Testis (tissue), 2 donors: ENCODE measurements around the gene ABCA4.

Experiments used
- POLR2A ChIP-seq: fragments of 450-650 bp; IDR thresholded peaks from one replicate; pipeline ENCODE4 v1.6.1; 2017; ENCODE audit warnings: antibody characterized with exemption, mild to moderate bottlenecking, moderate library complexity
- TF ChIP-seq, protein P1 (sequence below), 3 experiments: fragments of 450-650 bp in 2 of 3; fragments of 200-600 bp in 1 of 3; sonication (generic) in 1 of 3; IDR thresholded peaks; one replicate each; pipeline ENCODE4 v1.5.1; 2016 to 2019; ENCODE audit warnings: antibody characterized with exemption in 3 of 3, mild to moderate bottlenecking in 2 of 3, moderate library complexity in 1 of 3

DNA sequence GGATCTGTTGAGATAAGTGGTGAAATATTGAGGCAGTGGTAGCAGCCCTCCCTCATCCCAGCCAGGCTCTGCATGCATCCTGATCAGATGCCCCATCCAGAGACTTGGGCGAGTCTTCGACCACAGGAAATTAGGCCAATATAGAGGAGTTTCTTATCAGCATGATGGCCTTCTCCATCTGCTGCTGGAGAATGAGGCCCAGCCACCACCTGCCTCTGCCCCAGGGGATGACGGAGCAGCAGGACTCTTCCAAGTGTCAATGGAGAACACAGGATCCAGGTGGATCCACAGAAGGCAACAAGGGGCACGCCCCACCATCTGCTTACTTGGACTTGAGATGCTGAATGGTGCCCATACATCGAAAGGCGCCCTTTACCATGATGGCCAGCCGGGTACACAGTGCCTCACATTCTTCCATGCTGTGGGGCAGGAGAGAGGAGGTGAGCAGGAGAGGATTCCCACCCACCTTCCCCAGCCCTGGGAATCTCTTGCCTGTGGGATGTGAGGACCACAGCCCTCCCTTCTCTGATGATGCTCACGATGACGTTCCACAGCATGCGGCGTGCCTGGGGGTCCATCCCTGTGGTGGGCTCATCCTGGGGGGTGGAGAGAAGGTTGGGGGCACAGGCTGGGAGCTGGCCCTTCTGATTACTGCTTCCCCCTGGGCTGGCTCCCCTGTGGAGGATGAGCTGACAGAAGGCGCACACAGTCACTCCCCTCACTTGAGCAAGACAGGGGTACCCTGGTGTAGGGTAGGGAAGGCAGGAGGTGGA is 120.3 kb downstream of the ABCA4 start:
- TF ChIP-seq, protein P1, sequence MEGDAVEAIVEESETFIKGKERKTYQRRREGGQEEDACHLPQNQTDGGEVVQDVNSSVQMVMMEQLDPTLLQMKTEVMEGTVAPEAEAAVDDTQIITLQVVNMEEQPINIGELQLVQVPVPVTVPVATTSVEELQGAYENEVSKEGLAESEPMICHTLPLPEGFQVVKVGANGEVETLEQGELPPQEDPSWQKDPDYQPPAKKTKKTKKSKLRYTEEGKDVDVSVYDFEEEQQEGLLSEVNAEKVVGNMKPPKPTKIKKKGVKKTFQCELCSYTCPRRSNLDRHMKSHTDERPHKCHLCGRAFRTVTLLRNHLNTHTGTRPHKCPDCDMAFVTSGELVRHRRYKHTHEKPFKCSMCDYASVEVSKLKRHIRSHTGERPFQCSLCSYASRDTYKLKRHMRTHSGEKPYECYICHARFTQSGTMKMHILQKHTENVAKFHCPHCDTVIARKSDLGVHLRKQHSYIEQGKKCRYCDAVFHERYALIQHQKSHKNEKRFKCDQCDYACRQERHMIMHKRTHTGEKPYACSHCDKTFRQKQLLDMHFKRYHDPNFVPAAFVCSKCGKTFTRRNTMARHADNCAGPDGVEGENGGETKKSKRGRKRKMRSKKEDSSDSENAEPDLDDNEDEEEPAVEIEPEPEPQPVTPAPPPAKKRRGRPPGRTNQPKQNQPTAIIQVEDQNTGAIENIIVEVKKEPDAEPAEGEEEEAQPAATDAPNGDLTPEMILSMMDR (IDR thresholded peaks at IDR 0.05): no peak
- no peak for TF ChIP-seq POLR2A
